ENCODE results near the gene BAZ2A.

BAZ2A gene

GRCh38 chr12:56668197-56668457, 38.0 kb upstream of the BAZ2A start:
- Histone ChIP-seq H3F3A (ENCODE audit: low read depth) (peaks cover 3% of the 10 kb centered on the region; the same call in 1 of the 2 replicates), H3K9ac (ENCODE audit: low read depth, low read length, poor library complexity, severe bottlenecking) (no peak overlapping the region), H3K9me2 (replicated peaks; ENCODE audit: low read depth, low read length) (no peaks in the 10 kb centered on the region), H3K27me3 (ENCODE audit: insufficient read depth, low read length, poor library complexity, severe bottlenecking) (no peaks in the 10 kb centered on the region), H3K79me2 (ENCODE audit: insufficient read depth, low read length) (peaks cover 57% of the 10 kb centered on the region), H4K20me1 (ENCODE audit: insufficient read depth, low read length, poor library complexity, severe bottlenecking) (peaks cover 40% of the 10 kb centered on the region), H3K36me3 (ENCODE audit: insufficient read depth, low read length) (peaks cover 98% of the 10 kb centered on the region), H3K9me3 (ENCODE audit: insufficient read depth, low read depth, low read length) (no peaks in the 10 kb centered on the region), H2AFZ (ENCODE audit: low read length) (no peak overlapping the region), H3K4me1 (ENCODE audit: insufficient read depth, low read length, poor library complexity, severe bottlenecking) (no peaks in the 10 kb centered on the region), H3K4me3 (ENCODE audit: low read length, poor library complexity, severe bottlenecking) (no peak overlapping the region), H3K4me2 (ENCODE audit: low read depth, low read length, poor library complexity, severe bottlenecking) (no peak overlapping the region)
- TF ChIP-seq CTCF (conservative IDR thresholded peaks at IDR 0.05; ENCODE audit: low read length) (no peak), EZH2phosphoT487 (IDR thresholded peaks at IDR 0.05; ENCODE audit: borderline replicate concordance) (no peak)

- peaks cover 3% of the 10 kb centered on the region; the same call in 1 of the 2 replicates for H3F3A ChIP-seq (ENCODE audit: low read depth)
- peaks cover 49% of the 10 kb centered on the region for H3K36me3 ChIP-seq (ENCODE audit: insufficient read depth, low read length)
- no peaks in the 10 kb centered on the region for H4K20me1 ChIP-seq (ENCODE audit: insufficient read depth, low read length, poor library complexity, severe bottlenecking)
- no peak overlapping the region for H3K4me2 ChIP-seq (ENCODE audit: low read depth, low read length, poor library complexity, severe bottlenecking)
- H3K9me2 ChIP-seq (replicated peaks; ENCODE audit: low read depth, low read length), result no peaks in the 10 kb centered on the region
- no peaks in the 10 kb centered on the region for H3K27me3 ChIP-seq (ENCODE audit: insufficient read depth, low read length, poor library complexity, severe bottlenecking)
- no peak overlapping the region for H3K9ac ChIP-seq (ENCODE audit: low read depth, low read length, poor library complexity, severe bottlenecking)
- H2AFZ ChIP-seq (ENCODE audit: low read length), result no peak overlapping the region
- H3K4me3 ChIP-seq (ENCODE audit: low read length, poor library complexity, severe bottlenecking), result no peak overlapping the region
- no peaks in the 10 kb centered on the region for H3K4me1 ChIP-seq (ENCODE audit: insufficient read depth, low read length, poor library complexity, severe bottlenecking)
- peaks cover 2% of the 10 kb centered on the region; the same call in 1 of the 2 replicates for H3K79me2 ChIP-seq (ENCODE audit: insufficient read depth, low read length)
- no peak for TF ChIP-seq CTCF (conservative IDR thresholded peaks at IDR 0.05; ENCODE audit: low read length)
- no peak for TF ChIP-seq EZH2phosphoT487 (IDR thresholded peaks at IDR 0.05; ENCODE audit: borderline replicate concordance)
- no peaks in the 10 kb centered on the region for H3K9me3 ChIP-seq (ENCODE audit: insufficient read depth, low read depth, low read length)
These were observed 32.0 kb upstream of the BAZ2A start for GRCh38 chr12:56661979-56662638.

GRCh38 chr12:56661560-56661959, 31.4 kb upstream of the BAZ2A start:
- Histone ChIP-seq H3F3A (ENCODE audit: low read depth) (peaks cover 3% of the 10 kb centered on the region; the same call in 1 of the 2 replicates), H3K4me3 (ENCODE audit: low read length, poor library complexity, severe bottlenecking) (no peak overlapping the region), H4K20me1 (ENCODE audit: insufficient read depth, low read length, poor library complexity, severe bottlenecking) (no peaks in the 10 kb centered on the region), H3K4me2 (ENCODE audit: low read depth, low read length, poor library complexity, severe bottlenecking) (no peak overlapping the region), H2AFZ (ENCODE audit: low read length) (no peak overlapping the region), H3K79me2 (ENCODE audit: insufficient read depth, low read length) (no peaks in the 10 kb centered on the region), H3K36me3 (ENCODE audit: insufficient read depth, low read length) (peaks cover 44% of the 10 kb centered on the region), H3K27me3 (ENCODE audit: insufficient read depth, low read length, poor library complexity, severe bottlenecking) (no peaks in the 10 kb centered on the region), H3K9me3 (ENCODE audit: insufficient read depth, low read depth, low read length) (no peaks in the 10 kb centered on the region), H3K9ac (ENCODE audit: low read depth, low read length, poor library complexity, severe bottlenecking) (no peak overlapping the region), H3K9me2 (replicated peaks; ENCODE audit: low read depth, low read length) (no peaks in the 10 kb centered on the region), H3K4me1 (ENCODE audit: insufficient read depth, low read length, poor library complexity, severe bottlenecking) (no peaks in the 10 kb centered on the region)
- no peak for TF ChIP-seq CTCF (conservative IDR thresholded peaks at IDR 0.05; ENCODE audit: low read length)
- no peak for TF ChIP-seq EZH2phosphoT487 (IDR thresholded peaks at IDR 0.05; ENCODE audit: borderline replicate concordance)
